H1 (cell line): ENCODE results near the gene SIGLEC15. TPM values are rescaled to one million over a fixed set of nuclear protein-coding genes. Genes with fewer than 3 reads are reported as not detected.

Source experiments
- CHD1 ChIP-seq: IDR thresholded peaks from 2 replicates; pipeline ENCODE4 v1.6.1; 2012; ENCODE audit warnings: low read depth, low read length, improper control_type of control experiment
- KDM1A ChIP-seq: fragments of 200-600, 300-600 bp; sonication (generic); IDR thresholded peaks from 2 replicates; pipeline ENCODE4 v1.7.1; 2016; ENCODE audit warnings: mild to moderate bottlenecking, low read length, borderline replicate concordance
- polyA plus RNA-seq, 7 experiments: library from polyadenylated mRNA; depleted of rRNA in 3 of 7; stranded (reverse) in 5 of 7; unstranded in 2 of 7; fragments of >200 nt in 5 of 7; fragments of 200-250 nt in 2 of 7; gene quantifications; 1 replicate in 5 of 7; 2 replicates in 1 of 7; 4 replicates in 1 of 7; pipeline versions ENCODE4 v1.2.1 to v1.2.3, GENCODE V29; 2011 to 2013; ENCODE audit warnings: missing spikeins in 2 of 7, mixed read lengths in 2 of 7
- total RNA-seq: library from RNA; stranded (reverse); fragmentation: NEBNext Ultra II Directional; extraction: Animal tissue kit (Norgen Biotek cat#: 25700); gene quantifications from 2 replicates; pipeline ENCODE4 v1.2.1, GENCODE V29; 2021
- TF ChIP-seq, protein P1 (sequence below): fragments of 300-600 bp; sonication (generic); IDR thresholded peaks from 2 replicates; pipeline ENCODE4 v1.7.1; 2012; ENCODE audit warnings: low read length, moderate library complexity, mild to moderate bottlenecking, inconsistent platforms; ENCODE audit not compliant: insufficient replicate concordance
- TF ChIP-seq, protein P2 (sequence below): IDR thresholded peaks from 2 replicates; pipeline ENCODE4 v1.6.1; 2011; ENCODE audit warnings: low read length, improper control_type of control experiment

The SIGLEC15 gene
- total and polyA plus RNA-seq, 2 of the 8 experiments (the other 6 are each of a cell fraction or from before 2014, with no cell fraction given): 0.20 to 0.37 TPM

DNA sequence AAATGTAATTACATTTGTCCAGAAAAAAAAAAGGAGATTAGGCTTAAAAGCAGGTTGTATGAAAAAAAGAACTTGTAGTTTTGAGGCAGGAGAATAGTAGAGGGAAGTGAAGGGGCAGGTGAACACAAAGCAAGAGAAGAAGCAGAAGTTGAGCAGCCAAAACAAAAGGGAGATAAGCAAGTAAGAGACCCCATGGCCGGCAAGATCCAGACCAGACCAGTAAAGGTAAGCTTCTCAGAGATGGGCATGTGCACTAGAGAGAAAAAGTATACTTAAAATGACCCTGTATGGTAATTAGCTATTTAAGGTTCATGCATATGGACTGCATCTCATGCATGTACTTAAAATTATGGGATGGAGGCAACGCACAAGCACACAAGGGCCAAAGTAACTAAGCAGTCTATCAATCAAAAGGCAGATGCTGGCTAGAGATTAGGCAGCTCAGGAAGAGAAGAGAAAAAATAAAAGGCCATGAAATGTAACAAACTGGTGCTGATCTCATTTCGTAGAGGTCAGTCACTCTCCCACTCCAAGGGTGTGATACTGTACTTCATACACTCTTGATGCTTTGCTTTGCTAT lies 9.7 kb downstream of the SIGLEC15 start (continued):
- TF ChIP-seq, protein P1, sequence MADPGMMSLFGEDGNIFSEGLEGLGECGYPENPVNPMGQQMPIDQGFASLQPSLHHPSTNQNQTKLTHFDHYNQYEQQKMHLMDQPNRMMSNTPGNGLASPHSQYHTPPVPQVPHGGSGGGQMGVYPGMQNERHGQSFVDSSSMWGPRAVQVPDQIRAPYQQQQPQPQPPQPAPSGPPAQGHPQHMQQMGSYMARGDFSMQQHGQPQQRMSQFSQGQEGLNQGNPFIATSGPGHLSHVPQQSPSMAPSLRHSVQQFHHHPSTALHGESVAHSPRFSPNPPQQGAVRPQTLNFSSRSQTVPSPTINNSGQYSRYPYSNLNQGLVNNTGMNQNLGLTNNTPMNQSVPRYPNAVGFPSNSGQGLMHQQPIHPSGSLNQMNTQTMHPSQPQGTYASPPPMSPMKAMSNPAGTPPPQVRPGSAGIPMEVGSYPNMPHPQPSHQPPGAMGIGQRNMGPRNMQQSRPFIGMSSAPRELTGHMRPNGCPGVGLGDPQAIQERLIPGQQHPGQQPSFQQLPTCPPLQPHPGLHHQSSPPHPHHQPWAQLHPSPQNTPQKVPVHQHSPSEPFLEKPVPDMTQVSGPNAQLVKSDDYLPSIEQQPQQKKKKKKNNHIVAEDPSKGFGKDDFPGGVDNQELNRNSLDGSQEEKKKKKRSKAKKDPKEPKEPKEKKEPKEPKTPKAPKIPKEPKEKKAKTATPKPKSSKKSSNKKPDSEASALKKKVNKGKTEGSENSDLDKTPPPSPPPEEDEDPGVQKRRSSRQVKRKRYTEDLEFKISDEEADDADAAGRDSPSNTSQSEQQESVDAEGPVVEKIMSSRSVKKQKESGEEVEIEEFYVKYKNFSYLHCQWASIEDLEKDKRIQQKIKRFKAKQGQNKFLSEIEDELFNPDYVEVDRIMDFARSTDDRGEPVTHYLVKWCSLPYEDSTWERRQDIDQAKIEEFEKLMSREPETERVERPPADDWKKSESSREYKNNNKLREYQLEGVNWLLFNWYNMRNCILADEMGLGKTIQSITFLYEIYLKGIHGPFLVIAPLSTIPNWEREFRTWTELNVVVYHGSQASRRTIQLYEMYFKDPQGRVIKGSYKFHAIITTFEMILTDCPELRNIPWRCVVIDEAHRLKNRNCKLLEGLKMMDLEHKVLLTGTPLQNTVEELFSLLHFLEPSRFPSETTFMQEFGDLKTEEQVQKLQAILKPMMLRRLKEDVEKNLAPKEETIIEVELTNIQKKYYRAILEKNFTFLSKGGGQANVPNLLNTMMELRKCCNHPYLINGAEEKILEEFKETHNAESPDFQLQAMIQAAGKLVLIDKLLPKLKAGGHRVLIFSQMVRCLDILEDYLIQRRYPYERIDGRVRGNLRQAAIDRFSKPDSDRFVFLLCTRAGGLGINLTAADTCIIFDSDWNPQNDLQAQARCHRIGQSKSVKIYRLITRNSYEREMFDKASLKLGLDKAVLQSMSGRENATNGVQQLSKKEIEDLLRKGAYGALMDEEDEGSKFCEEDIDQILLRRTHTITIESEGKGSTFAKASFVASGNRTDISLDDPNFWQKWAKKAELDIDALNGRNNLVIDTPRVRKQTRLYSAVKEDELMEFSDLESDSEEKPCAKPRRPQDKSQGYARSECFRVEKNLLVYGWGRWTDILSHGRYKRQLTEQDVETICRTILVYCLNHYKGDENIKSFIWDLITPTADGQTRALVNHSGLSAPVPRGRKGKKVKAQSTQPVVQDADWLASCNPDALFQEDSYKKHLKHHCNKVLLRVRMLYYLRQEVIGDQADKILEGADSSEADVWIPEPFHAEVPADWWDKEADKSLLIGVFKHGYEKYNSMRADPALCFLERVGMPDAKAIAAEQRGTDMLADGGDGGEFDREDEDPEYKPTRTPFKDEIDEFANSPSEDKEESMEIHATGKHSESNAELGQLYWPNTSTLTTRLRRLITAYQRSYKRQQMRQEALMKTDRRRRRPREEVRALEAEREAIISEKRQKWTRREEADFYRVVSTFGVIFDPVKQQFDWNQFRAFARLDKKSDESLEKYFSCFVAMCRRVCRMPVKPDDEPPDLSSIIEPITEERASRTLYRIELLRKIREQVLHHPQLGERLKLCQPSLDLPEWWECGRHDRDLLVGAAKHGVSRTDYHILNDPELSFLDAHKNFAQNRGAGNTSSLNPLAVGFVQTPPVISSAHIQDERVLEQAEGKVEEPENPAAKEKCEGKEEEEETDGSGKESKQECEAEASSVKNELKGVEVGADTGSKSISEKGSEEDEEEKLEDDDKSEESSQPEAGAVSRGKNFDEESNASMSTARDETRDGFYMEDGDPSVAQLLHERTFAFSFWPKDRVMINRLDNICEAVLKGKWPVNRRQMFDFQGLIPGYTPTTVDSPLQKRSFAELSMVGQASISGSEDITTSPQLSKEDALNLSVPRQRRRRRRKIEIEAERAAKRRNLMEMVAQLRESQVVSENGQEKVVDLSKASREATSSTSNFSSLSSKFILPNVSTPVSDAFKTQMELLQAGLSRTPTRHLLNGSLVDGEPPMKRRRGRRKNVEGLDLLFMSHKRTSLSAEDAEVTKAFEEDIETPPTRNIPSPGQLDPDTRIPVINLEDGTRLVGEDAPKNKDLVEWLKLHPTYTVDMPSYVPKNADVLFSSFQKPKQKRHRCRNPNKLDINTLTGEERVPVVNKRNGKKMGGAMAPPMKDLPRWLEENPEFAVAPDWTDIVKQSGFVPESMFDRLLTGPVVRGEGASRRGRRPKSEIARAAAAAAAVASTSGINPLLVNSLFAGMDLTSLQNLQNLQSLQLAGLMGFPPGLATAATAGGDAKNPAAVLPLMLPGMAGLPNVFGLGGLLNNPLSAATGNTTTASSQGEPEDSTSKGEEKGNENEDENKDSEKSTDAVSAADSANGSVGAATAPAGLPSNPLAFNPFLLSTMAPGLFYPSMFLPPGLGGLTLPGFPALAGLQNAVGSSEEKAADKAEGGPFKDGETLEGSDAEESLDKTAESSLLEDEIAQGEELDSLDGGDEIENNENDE: no peak
- TF ChIP-seq KDM1A (no peak), CHD1 (no peak)
- TF ChIP-seq, protein P2, sequence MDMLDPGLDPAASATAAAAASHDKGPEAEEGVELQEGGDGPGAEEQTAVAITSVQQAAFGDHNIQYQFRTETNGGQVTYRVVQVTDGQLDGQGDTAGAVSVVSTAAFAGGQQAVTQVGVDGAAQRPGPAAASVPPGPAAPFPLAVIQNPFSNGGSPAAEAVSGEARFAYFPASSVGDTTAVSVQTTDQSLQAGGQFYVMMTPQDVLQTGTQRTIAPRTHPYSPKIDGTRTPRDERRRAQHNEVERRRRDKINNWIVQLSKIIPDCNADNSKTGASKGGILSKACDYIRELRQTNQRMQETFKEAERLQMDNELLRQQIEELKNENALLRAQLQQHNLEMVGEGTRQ: no peak
